Endothelial cell (in vitro differentiated cells): Measurements from ENCODE around the gene IFI44. TPM values are rescaled to one million over a fixed set of nuclear protein-coding genes. Genes with fewer than 3 reads are reported as not detected.

Experiments
- DNase-seq: peaks from one replicate; pipeline ENCODE4 v3.0.0; 2021; ENCODE audit warnings: low spot score
- H3K27ac Mint-ChIP-seq: one replicate; pipeline ENCODE4 v1.8.0; 2021; ENCODE audit warnings: mixed read lengths, inconsistent platforms; ENCODE audit not compliant: unreplicated experiment
- H3K27me3 Mint-ChIP-seq: one replicate; pipeline ENCODE4 v1.8.0; 2021; ENCODE audit warnings: mild to moderate bottlenecking, moderate library complexity, mixed read lengths, inconsistent platforms; ENCODE audit not compliant: unreplicated experiment
- H3K36me3 Mint-ChIP-seq: one replicate; pipeline ENCODE4 v1.8.0; 2021; ENCODE audit warnings: mild to moderate bottlenecking, low read depth, mixed read lengths, inconsistent platforms; ENCODE audit not compliant: unreplicated experiment
- H3K4me1 Mint-ChIP-seq: one replicate; pipeline ENCODE4 v1.8.0; 2021; ENCODE audit warnings: mild to moderate bottlenecking, mixed read lengths, inconsistent platforms; ENCODE audit not compliant: unreplicated experiment
- H3K4me3 Mint-ChIP-seq: one replicate; pipeline ENCODE4 v1.8.0; 2021; ENCODE audit warnings: mild to moderate bottlenecking, mixed read lengths, inconsistent platforms; ENCODE audit not compliant: unreplicated experiment
- H3K9me3 Mint-ChIP-seq: one replicate; pipeline ENCODE4 v1.8.0; 2021; ENCODE audit warnings: mixed read lengths, inconsistent platforms; ENCODE audit not compliant: unreplicated experiment
- CTCF ChIP-seq: fragments of 200-600 bp; sonication (generic); IDR thresholded peaks from one replicate; pipeline ENCODE4 v1.5.0; 2021; ENCODE audit warnings: antibody characterized with exemption; ENCODE audit not compliant: unreplicated experiment
- total RNA-seq: library from RNA; stranded (reverse); fragmentation: NEBNext Ultra II Directional; extraction: Animal tissue kit (Norgen Biotek cat#: 25700); gene quantifications from one replicate; pipeline ENCODE4 v1.2.1, GENCODE V29; 2021; ENCODE audit not compliant: unreplicated experiment

IFI44 gene
- total RNA-seq, 1 donor from 2014 or later, result 0.69 TPM

GRCh38 chr1:78687914-78688313 is 38.3 kb downstream of the IFI44 start:
- Mint-ChIP-seq H3K27me3 (peaks cover 1% of the 10 kb centered on the region), H3K4me1 (no peaks in the 10 kb centered on the region), H3K36me3 (no peaks in the 10 kb centered on the region), H3K4me3 (no peak overlapping the region), H3K27ac (no peak overlapping the region), H3K9me3 (no peaks in the 10 kb centered on the region)
- DNase-seq, result no peak
- no peak for TF ChIP-seq CTCF

GRCh38 chr1:78688697-78689096 is 39.1 kb downstream of the IFI44 start:
- peaks cover 1% of the 10 kb centered on the region for H3K27me3 Mint-ChIP-seq
- DNase-seq, result no peak
- no peaks in the 10 kb centered on the region for H3K4me1 Mint-ChIP-seq
- TF ChIP-seq CTCF, result no peak
- no peaks in the 10 kb centered on the region for H3K9me3 Mint-ChIP-seq
- no peak overlapping the region for H3K27ac Mint-ChIP-seq
- no peak overlapping the region for H3K4me3 Mint-ChIP-seq
- H3K36me3 Mint-ChIP-seq, result no peaks in the 10 kb centered on the region

GRCh38 chr1:78690516-78690915 is 40.9 kb downstream of the IFI44 start:
- Mint-ChIP-seq H3K36me3 (no peaks in the 10 kb centered on the region), H3K9me3 (no peaks in the 10 kb centered on the region), H3K27ac (no peak overlapping the region), H3K4me1 (no peaks in the 10 kb centered on the region), H3K4me3 (no peak overlapping the region), H3K27me3 (peaks cover 1% of the 10 kb centered on the region)
- DNase-seq, result no peak
- no peak for TF ChIP-seq CTCF

- Mint-ChIP-seq H3K4me3 (no peak overlapping the region), H3K27me3 (peaks cover 1% of the 10 kb centered on the region), H3K27ac (no peak overlapping the region), H3K4me1 (no peaks in the 10 kb centered on the region), H3K9me3 (no peaks in the 10 kb centered on the region), H3K36me3 (no peaks in the 10 kb centered on the region)
- no peak for TF ChIP-seq CTCF
- DNase-seq, result no peak
Measured at GRCh38 chr1:78691995-78692747, 42.5 kb downstream of the IFI44 start.

- TF ChIP-seq CTCF, result no peak
- Mint-ChIP-seq H3K36me3 (no peaks in the 10 kb centered on the region), H3K4me1 (no peaks in the 10 kb centered on the region), H3K27me3 (no peaks in the 10 kb centered on the region), H3K9me3 (no peaks in the 10 kb centered on the region), H3K4me3 (no peak overlapping the region), H3K27ac (no peak overlapping the region)
- DNase-seq, result no peak
Measured at GRCh38 chr1:78699813-78700212, 50.2 kb downstream of the IFI44 start.
